Measurements from ENCODE around the gene MORN1. TPM values are rescaled to one million over a fixed set of nuclear protein-coding genes. Genes with fewer than 3 reads are reported as not detected.

MORN1 gene
- total and polyA plus RNA-seq, 10 of the 15 experiments (the other 5 are each of a cell fraction or from before 2014, with no cell fraction given) = 0.76 to 7.9 (median 5.5) TPM

GRCh38 chr1:2408456-2408855, 17.1 kb upstream of the MORN1 start:
- WGBS (ENCODE audit: insufficient coverage, insufficient replicate concordance, low lambda C conversion rate, missing lambda C conversion rate) = 92% methylated on average over 24 of the region's 24 CpGs
- Histone ChIP-seq H3K4me1 (ENCODE audit: control insufficient read depth, insufficient read depth, low read length) (peaks cover 4% of the 10 kb centered on the region), H3K9ac (ENCODE audit: control insufficient read depth, insufficient read depth, low read length) (no peak overlapping the region), H3K4me3 (no peak overlapping the region), H3K36me3 (ENCODE audit: control insufficient read depth in 2 of 2, insufficient read depth in 2 of 2, low read length in 1 of 2) (peaks cover 5 to 12% of the 10 kb centered on the region in 2 experiments), H4K20me1 (ENCODE audit: control insufficient read depth, insufficient read depth) (no peaks in the 10 kb centered on the region), H2AFZ (ENCODE audit: control insufficient read depth, low read depth, low read length) (no peak overlapping the region), H3K9me3 (replicated peaks; ENCODE audit: control insufficient read depth, insufficient read depth, low read length) (no peaks in the 10 kb centered on the region), H3K4me2 (ENCODE audit: control insufficient read depth, insufficient read depth) (no peak overlapping the region), H3K27ac (ENCODE audit: control insufficient read depth, insufficient read depth) (no peak overlapping the region), H3K79me2 (ENCODE audit: control insufficient read depth, insufficient read depth, low read length) (peaks cover 16% of the 10 kb centered on the region), H3K27me3 (replicated peaks in 1 of 2; ENCODE audit: control insufficient read depth in 2 of 2, insufficient read depth in 2 of 2, low read length in 1 of 2) (no peaks in the 10 kb centered on the region)
- in situ Hi-C loops (cut with MboI) (no loop called here), intact Hi-C loops (cut with micrococcal nuclease; ENCODE audit: unreplicated experiment) (no loop called here)
- ChIA-PET CTCF (no interaction called here), POLR2A (no interaction called here), SMC1A (ENCODE audit: uncharacterized antibody, unreplicated experiment) (no interaction called here), RAD21 (ENCODE audit: unreplicated experiment) (no interaction called here)
- BruUV-seq (replicated peaks) = no TSS peak
- TF ChIP-seq IRF4 (IDR thresholded peaks at IDR 0.05; ENCODE audit: low read depth, low read length) (no peak), RCOR1 (conservative IDR thresholded peaks at IDR 0.05; ENCODE audit: low read depth, low read length) (no peak), ZBTB40 (IDR thresholded peaks at IDR 0.05; ENCODE audit: borderline replicate concordance) (no peak), ZNF274 (IDR thresholded peaks at IDR 0.05; ENCODE audit: insufficient read depth, insufficient read length) (no peak), CEBPB (IDR thresholded peaks at IDR 0.05; ENCODE audit: borderline replicate concordance in 1 of 2, low read depth in 2 of 2, low read length in 2 of 2) (no peak), SUZ12 (IDR thresholded peaks at IDR 0.05; ENCODE audit: unreplicated experiment) (no peak), MYC (IDR thresholded peaks at IDR 0.05; ENCODE audit: insufficient read depth, insufficient read length, insufficient replicate concordance, low read length, severe bottlenecking) (no peak), CBFB (IDR thresholded peaks at IDR 0.05; ENCODE audit: low read depth) (no peak), SKIL (IDR thresholded peaks at IDR 0.05; ENCODE audit: low read depth, poor library complexity, severe bottlenecking) (no peak), YBX1 (IDR thresholded peaks at IDR 0.05) (no peak), ZNF217 (IDR thresholded peaks at IDR 0.05) (no peak), RELA (IDR thresholded peaks at IDR 0.05; ENCODE audit: borderline replicate concordance, partially characterized antibody) (no peak), NFYA (IDR thresholded peaks at IDR 0.05; ENCODE audit: borderline replicate concordance, low read depth, low read length) (no peak), NFXL1 (IDR thresholded peaks at IDR 0.05; ENCODE audit: borderline replicate concordance) (no peak), BMI1 (IDR thresholded peaks at IDR 0.05; ENCODE audit: borderline replicate concordance) (no peak), CHD2 (IDR thresholded peaks at IDR 0.05; ENCODE audit: borderline replicate concordance, low read depth, low read length) (no peak)
- DNase-seq (ENCODE audit: low read depth, low spot score) (no peak), ATAC-seq (no peak), FAIRE-seq (no peak)

All from GM12878 (cell line).